ENCODE measurements around the gene PDE1C.

Gene PDE1C

DNA sequence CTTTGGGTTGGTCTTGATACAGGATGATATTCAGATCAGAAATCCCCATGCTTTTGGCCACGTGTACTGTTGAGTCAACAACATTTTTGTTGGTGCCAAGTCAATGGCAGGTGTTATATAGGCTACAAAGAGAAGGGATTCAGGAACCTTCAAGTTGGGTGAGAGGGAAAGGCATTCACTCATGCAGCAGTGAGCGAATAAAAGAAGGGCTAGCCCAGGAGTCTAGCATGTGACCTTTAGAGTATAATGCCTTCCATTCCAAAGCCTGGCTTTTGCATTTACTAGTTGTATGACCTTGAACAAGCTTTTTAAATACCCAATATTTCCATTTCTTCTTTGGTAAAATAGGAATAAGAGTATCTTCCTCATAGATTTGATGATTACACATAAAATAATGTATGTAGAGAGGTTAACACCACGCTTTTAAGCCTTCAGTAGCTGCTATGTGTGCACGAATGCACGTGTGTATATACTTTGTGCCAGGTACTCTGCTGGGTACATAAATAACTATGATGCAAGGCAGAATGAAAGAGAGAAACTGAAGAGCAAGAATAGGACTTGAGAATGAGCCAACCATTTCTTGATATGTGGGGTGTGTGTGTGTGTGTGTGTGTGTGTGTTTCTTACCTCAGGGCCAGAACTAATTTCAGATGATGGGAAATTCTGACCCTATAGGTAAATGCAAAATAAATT lies 163.6 kb downstream of the PDE1C start:
- H3K36me3 Mint-ChIP-seq (ENCODE audit: low read depth) = no peaks in the 10 kb centered on the region
- no peak for DNase-seq
- H3K4me1 Mint-ChIP-seq = no peaks in the 10 kb centered on the region
- no peak overlapping the region for H3K4me3 Mint-ChIP-seq
- no peaks in the 10 kb centered on the region for H3K9me3 Mint-ChIP-seq
- TF ChIP-seq, protein P1, sequence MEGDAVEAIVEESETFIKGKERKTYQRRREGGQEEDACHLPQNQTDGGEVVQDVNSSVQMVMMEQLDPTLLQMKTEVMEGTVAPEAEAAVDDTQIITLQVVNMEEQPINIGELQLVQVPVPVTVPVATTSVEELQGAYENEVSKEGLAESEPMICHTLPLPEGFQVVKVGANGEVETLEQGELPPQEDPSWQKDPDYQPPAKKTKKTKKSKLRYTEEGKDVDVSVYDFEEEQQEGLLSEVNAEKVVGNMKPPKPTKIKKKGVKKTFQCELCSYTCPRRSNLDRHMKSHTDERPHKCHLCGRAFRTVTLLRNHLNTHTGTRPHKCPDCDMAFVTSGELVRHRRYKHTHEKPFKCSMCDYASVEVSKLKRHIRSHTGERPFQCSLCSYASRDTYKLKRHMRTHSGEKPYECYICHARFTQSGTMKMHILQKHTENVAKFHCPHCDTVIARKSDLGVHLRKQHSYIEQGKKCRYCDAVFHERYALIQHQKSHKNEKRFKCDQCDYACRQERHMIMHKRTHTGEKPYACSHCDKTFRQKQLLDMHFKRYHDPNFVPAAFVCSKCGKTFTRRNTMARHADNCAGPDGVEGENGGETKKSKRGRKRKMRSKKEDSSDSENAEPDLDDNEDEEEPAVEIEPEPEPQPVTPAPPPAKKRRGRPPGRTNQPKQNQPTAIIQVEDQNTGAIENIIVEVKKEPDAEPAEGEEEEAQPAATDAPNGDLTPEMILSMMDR (IDR thresholded peaks at IDR 0.05) = no peak
- H3K27ac Mint-ChIP-seq = no peak overlapping the region
- H3K27me3 Mint-ChIP-seq (ENCODE audit: low read depth, poor library complexity) = peaks cover 7% of the 10 kb centered on the region

DNA sequence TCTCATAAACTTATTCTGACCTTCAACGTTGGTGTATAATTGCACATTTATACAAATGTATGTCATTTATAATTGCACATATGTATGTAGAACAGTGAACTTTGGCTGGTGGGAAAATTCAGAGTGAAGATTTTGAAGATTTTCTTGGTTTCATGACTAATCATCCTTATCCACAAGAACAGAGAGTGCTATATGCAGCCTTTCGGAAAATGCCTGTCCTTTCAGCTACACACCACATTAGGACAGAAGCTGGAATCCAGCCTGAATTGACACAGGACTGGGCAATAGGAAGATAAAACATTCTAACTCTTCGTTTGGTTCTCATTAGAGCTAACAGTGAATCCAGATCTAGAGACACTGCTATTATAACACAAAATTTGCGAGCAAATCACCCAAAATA lies 166.2 kb downstream of the PDE1C start:
- H3K36me3 Mint-ChIP-seq (ENCODE audit: low read depth) = no peaks in the 10 kb centered on the region
- no peak overlapping the region for H3K4me3 Mint-ChIP-seq
- no peak overlapping the region for H3K27ac Mint-ChIP-seq
- TF ChIP-seq, protein P1 (IDR thresholded peaks at IDR 0.05) = no peak
- H3K27me3 Mint-ChIP-seq (ENCODE audit: low read depth, poor library complexity) = peaks cover 3% of the 10 kb centered on the region
- H3K9me3 Mint-ChIP-seq = no peaks in the 10 kb centered on the region
- no peak for DNase-seq
- no peaks in the 10 kb centered on the region for H3K4me1 Mint-ChIP-seq

GRCh38 chr7:31899356-31899927 lies 170.8 kb downstream of the PDE1C start:
- peaks cover 5% of the 10 kb centered on the region for H3K27me3 Mint-ChIP-seq (ENCODE audit: low read depth, poor library complexity)
- H3K36me3 Mint-ChIP-seq (ENCODE audit: low read depth) = no peaks in the 10 kb centered on the region
- H3K9me3 Mint-ChIP-seq = peaks cover 10% of the 10 kb centered on the region
- no peak overlapping the region for H3K27ac Mint-ChIP-seq
- no peak for DNase-seq
- H3K4me1 Mint-ChIP-seq = peaks cover 30% of the 10 kb centered on the region
- no peak overlapping the region for H3K4me3 Mint-ChIP-seq
- TF ChIP-seq, protein P1 (IDR thresholded peaks at IDR 0.05) = no peak

DNA sequence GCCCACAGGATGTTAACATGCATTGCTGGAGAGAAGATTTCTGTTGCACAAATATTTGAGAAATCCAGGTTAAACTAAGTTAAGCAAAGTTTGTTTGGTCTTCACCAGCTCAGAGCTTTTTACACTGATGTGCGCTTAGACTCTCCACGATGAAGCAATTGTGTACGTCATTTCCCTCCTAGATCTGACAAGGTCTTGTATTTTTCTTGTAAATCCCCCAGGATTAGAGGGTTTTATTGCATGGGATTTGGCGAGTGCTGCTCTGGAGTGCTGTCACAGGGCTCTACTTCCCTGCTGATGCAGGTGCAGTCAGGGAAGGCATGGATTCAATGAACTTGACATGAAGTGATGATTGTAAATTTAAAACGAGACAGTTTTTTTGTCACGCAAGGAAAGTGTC lies 173.3 kb downstream of the PDE1C start:
- H3K36me3 Mint-ChIP-seq (ENCODE audit: low read depth) = no peaks in the 10 kb centered on the region
- peaks cover 10% of the 10 kb centered on the region for H3K9me3 Mint-ChIP-seq
- TF ChIP-seq, protein P1 (IDR thresholded peaks at IDR 0.05) = no peak
- DNase-seq = no peak
- no peak overlapping the region for H3K4me3 Mint-ChIP-seq
- H3K27ac Mint-ChIP-seq = no peak overlapping the region
- peaks cover 13% of the 10 kb centered on the region for H3K27me3 Mint-ChIP-seq (ENCODE audit: low read depth, poor library complexity)
- peaks cover 35% of the 10 kb centered on the region for H3K4me1 Mint-ChIP-seq

DNA sequence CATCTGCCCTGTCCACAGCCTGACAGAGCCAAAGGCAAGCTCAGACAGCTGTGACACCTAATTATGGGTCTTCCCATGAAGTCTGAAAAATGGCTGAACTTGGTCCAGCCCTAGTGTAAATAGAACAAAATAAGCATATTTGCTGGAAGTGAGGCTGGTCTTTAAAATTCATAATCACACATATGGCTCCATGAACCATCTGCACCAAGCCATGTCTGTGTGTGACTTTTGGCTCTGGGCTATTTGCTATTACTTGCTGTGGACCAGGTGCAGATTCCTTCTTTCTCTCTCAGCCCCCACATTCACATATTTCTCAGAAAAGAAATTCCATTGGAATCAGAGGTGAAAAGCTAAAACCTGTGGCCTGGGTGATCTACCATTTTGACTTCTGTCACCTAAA lies 175.9 kb downstream of the PDE1C start:
- H3K27ac Mint-ChIP-seq = peak overlapping the region; percentile 80
- no peak overlapping the region for H3K4me3 Mint-ChIP-seq
- peaks cover 17% of the 10 kb centered on the region for H3K27me3 Mint-ChIP-seq (ENCODE audit: low read depth, poor library complexity)

More for the DNA sequence above, 175.9 kb downstream of the PDE1C start:
- TF ChIP-seq, protein P1 (IDR thresholded peaks at IDR 0.05) = no peak
- H3K36me3 Mint-ChIP-seq (ENCODE audit: low read depth) = no peaks in the 10 kb centered on the region
- H3K4me1 Mint-ChIP-seq = peaks cover 35% of the 10 kb centered on the region
- peaks cover 10% of the 10 kb centered on the region for H3K9me3 Mint-ChIP-seq
- no peak for DNase-seq
